HL-60 (cell line): ENCODE measurements around the gene DYRK3.

Source experiments
- DNase-seq, 2 experiments: peaks; one replicate each; pipeline ENCODE4 v3.0.0-alpha.2; 2010 to 2020; ENCODE audit warnings: low read depth in 1 of 2, low spot score in 1 of 2
- H3K27ac ChIP-seq: fragments of 250-450 bp; sonication (Bioruptor Pico); replicated peaks from 2 replicates; pipeline ENCODE4 v1.5.1; 2020; ENCODE audit warnings: mild to moderate bottlenecking, moderate library complexity
- H3K27me3 ChIP-seq: fragments of 250-450 bp; sonication (Bioruptor Pico); 2 replicates; pipeline ENCODE4 v1.5.1; 2021; ENCODE audit warnings: mild to moderate bottlenecking, moderate library complexity; ENCODE audit not compliant: insufficient read depth, poor library complexity, severe bottlenecking
- H3K4me3 ChIP-seq: replicated peaks from 2 replicates; pipeline ENCODE4 v1.5.1; 2011; ENCODE audit warnings: mild to moderate bottlenecking, control low read depth, low read length; ENCODE audit not compliant: insufficient read depth
- CTCF ChIP-seq: IDR thresholded peaks from one replicate; pipeline ENCODE4 v1.5.1; 2011; ENCODE audit warnings: low read length, control low read depth, inconsistent platforms; ENCODE audit not compliant: insufficient read depth
- GABPA ChIP-seq: IDR thresholded peaks from 2 replicates; pipeline ENCODE4 v1.6.1; 2012; ENCODE audit warnings: low read depth
- POLR2AphosphoS5 ChIP-seq: IDR thresholded peaks from 2 replicates; pipeline ENCODE4 v1.6.1; 2012; ENCODE audit warnings: low read depth
- REST ChIP-seq: IDR thresholded peaks from 2 replicates; pipeline ENCODE4 v1.6.1; 2012; ENCODE audit warnings: low read depth; ENCODE audit not compliant: insufficient replicate concordance
- SPI1 ChIP-seq: IDR thresholded peaks from 2 replicates; pipeline ENCODE4 v1.6.1; 2012; ENCODE audit warnings: low read depth, mild to moderate bottlenecking, borderline replicate concordance

DYRK3 gene

GRCh38 chr1:206672844-206673758 is 37.8 kb downstream of the DYRK3 start:
- Histone ChIP-seq H3K4me3 (no peak overlapping the region), H3K27ac (no peak overlapping the region), H3K27me3 (no peaks in the 10 kb centered on the region)
- TF ChIP-seq REST (peak; percentile 69), GABPA (no peak), CTCF (no peak), SPI1 (peak; percentile 55; the same call in 1 of the 2 replicates), POLR2AphosphoS5 (no peak)
- peak in 1 of 2 experiments; percentile 49 for DNase-seq

GRCh38 chr1:206674236-206674635 is 38.9 kb downstream of the DYRK3 start:
- Histone ChIP-seq H3K4me3 (no peak overlapping the region), H3K27me3 (no peaks in the 10 kb centered on the region), H3K27ac (no peak overlapping the region)
- DNase-seq: no peak
- no peak for TF ChIP-seq REST
- no peak for TF ChIP-seq CTCF
- TF ChIP-seq POLR2AphosphoS5: no peak
- no peak for TF ChIP-seq SPI1
- no peak for TF ChIP-seq GABPA

- Histone ChIP-seq H3K27ac (no peak overlapping the region), H3K27me3 (no peaks in the 10 kb centered on the region), H3K4me3 (no peak overlapping the region)
- no peak for DNase-seq
- TF ChIP-seq POLR2AphosphoS5: no peak
- no peak for TF ChIP-seq GABPA
- no peak for TF ChIP-seq CTCF
- TF ChIP-seq REST: no peak
- no peak for TF ChIP-seq SPI1
Measured at GRCh38 chr1:206674745-206675175, 39.4 kb downstream of the DYRK3 start.
